ENCODE measurements around the gene ATG9B. TPM values are rescaled to one million over a fixed set of nuclear protein-coding genes. Genes with fewer than 3 reads are reported as not detected.

The ATG9B gene
- total and polyA plus RNA-seq, 2 of the 13 experiments (the other 11 are each of a cell fraction or from before 2014, with no cell fraction given) = 0.24 TPM; not detected in 1

GRCh38 chr7:151057506-151057988 lies 33.3 kb upstream of the ATG9B start, which contains the start of gene CDK5 (continued):
- TF ChIP-seq SNAPC4 (CRISPR knock-in tag; IDR thresholded peaks at IDR 0.05) (no peak), MYNN (CRISPR knock-in tag; IDR thresholded peaks at IDR 0.05; ENCODE audit: low read depth) (0 out of 2 replicates have a peak, but pooled peaks have one; percentile 10), TFDP1 (CRISPR knock-in tag; IDR thresholded peaks at IDR 0.05; ENCODE audit: borderline replicate concordance) (no peak), ZNF546 (CRISPR knock-in tag; conservative IDR thresholded peaks at IDR 0.05) (no peak), ZKSCAN8 (CRISPR knock-in tag; IDR thresholded peaks at IDR 0.05; ENCODE audit: borderline replicate concordance) (no peak), ZFP36 (IDR thresholded peaks at IDR 0.05; ENCODE audit: borderline replicate concordance, low read depth, low read length, partially characterized antibody) (no peak), ZSCAN31 (CRISPR knock-in tag; IDR thresholded peaks at IDR 0.05; ENCODE audit: low read depth) (no peak), KDM5A (IDR thresholded peaks at IDR 0.05; ENCODE audit: borderline replicate concordance, low read length) (peak; percentile 67), IKZF4 (CRISPR knock-in tag; IDR thresholded peaks at IDR 0.05; ENCODE audit: borderline replicate concordance, low read depth, not compliant biosample characterization) (no peak), MIER2 (CRISPR knock-in tag; IDR thresholded peaks at IDR 0.05) (no peak), NFE2L2 (IDR thresholded peaks at IDR 0.05; ENCODE audit: low read length) (no peak), GPN1 (CRISPR knock-in tag; IDR thresholded peaks at IDR 0.05; ENCODE audit: borderline replicate concordance) (no peak), CCAR2 (optimal IDR thresholded peaks at IDR 0.05; ENCODE audit: low read depth, low read length) (no peak), ZNF136 (CRISPR knock-in tag; IDR thresholded peaks at IDR 0.05; ENCODE audit: low read depth) (no peak), THYN1 (CRISPR knock-in tag; IDR thresholded peaks at IDR 0.05; ENCODE audit: borderline replicate concordance, low read depth) (no peak), ZBTB2 (CRISPR knock-in tag; IDR thresholded peaks at IDR 0.05; ENCODE audit: low read depth) (no peak), ZNF549 (CRISPR knock-in tag; IDR thresholded peaks at IDR 0.05) (no peak), GTF2F1 (IDR thresholded peaks at IDR 0.05; ENCODE audit: low read length) (no peak), RFX5 (IDR thresholded peaks at IDR 0.05; ENCODE audit: low read depth, low read length) (no peak), STAT5B (CRISPR knock-in tag; IDR thresholded peaks at IDR 0.05) (no peak)
